Measurements from ENCODE around the gene DNAH11.

The DNAH11 gene

GRCh38 chr7:21538936-21539495, 3.8 kb upstream of the DNAH11 start:
- H3K9me3 ChIP-seq: no peaks in the 10 kb centered on the region
- H3K27me3 ChIP-seq: peaks cover 39% of the 10 kb centered on the region
- TF ChIP-seq CTCF (IDR thresholded peaks at IDR 0.05; ENCODE audit: low read depth, low read length): no peak
- no peak for DNase-seq
- H3K36me3 ChIP-seq: no peaks in the 10 kb centered on the region
- no peak overlapping the region for H3K4me3 ChIP-seq (ENCODE audit: low read depth, low read length)
- H3K4me1 ChIP-seq: no peaks in the 10 kb centered on the region

- H3K36me3 ChIP-seq: no peaks in the 10 kb centered on the region
- H3K4me3 ChIP-seq (ENCODE audit: low read depth, low read length): no peak overlapping the region
- H3K4me1 ChIP-seq: no peaks in the 10 kb centered on the region
- peaks cover 65% of the 10 kb centered on the region for H3K27me3 ChIP-seq
- no peaks in the 10 kb centered on the region for H3K9me3 ChIP-seq
- DNase-seq: no peak
- TF ChIP-seq CTCF (IDR thresholded peaks at IDR 0.05; ENCODE audit: low read depth, low read length): no peak
Measured at GRCh38 chr7:21543528-21544302, 876 bp downstream of the DNAH11 start.

- H3K4me3 ChIP-seq (ENCODE audit: low read depth, low read length): no peak overlapping the region
- H3K4me1 ChIP-seq: no peaks in the 10 kb centered on the region
- DNase-seq: no peak
- H3K9me3 ChIP-seq: no peaks in the 10 kb centered on the region
- no peaks in the 10 kb centered on the region for H3K36me3 ChIP-seq
- H3K27me3 ChIP-seq: peaks cover 65% of the 10 kb centered on the region
- no peak for TF ChIP-seq CTCF (IDR thresholded peaks at IDR 0.05; ENCODE audit: low read depth, low read length)
Measured at GRCh38 chr7:21544303-21544656, 1.4 kb downstream of the DNAH11 start.

- H3K4me3 ChIP-seq (ENCODE audit: low read depth, low read length): no peak overlapping the region
- no peaks in the 10 kb centered on the region for H3K9me3 ChIP-seq
- H3K4me1 ChIP-seq: no peaks in the 10 kb centered on the region
- no peak for DNase-seq
- no peak for TF ChIP-seq CTCF (IDR thresholded peaks at IDR 0.05; ENCODE audit: low read depth, low read length)
- peaks cover 64% of the 10 kb centered on the region for H3K27me3 ChIP-seq
- no peaks in the 10 kb centered on the region for H3K36me3 ChIP-seq
Measured at GRCh38 chr7:21544715-21545114, 1.9 kb downstream of the DNAH11 start.

- Histone ChIP-seq H3K4me3 (ENCODE audit: low read depth, low read length) (no peak overlapping the region), H3K4me1 (no peaks in the 10 kb centered on the region), H3K36me3 (no peaks in the 10 kb centered on the region), H3K27me3 (peaks cover 41% of the 10 kb centered on the region), H3K9me3 (no peaks in the 10 kb centered on the region)
- DNase-seq: no peak
- TF ChIP-seq CTCF (IDR thresholded peaks at IDR 0.05; ENCODE audit: low read depth, low read length): no peak
Measured at GRCh38 chr7:21547501-21547900, 4.7 kb downstream of the DNAH11 start.

- Histone ChIP-seq H3K4me3 (ENCODE audit: low read depth, low read length) (no peak overlapping the region), H3K9me3 (no peaks in the 10 kb centered on the region), H3K27me3 (peaks cover 32% of the 10 kb centered on the region), H3K4me1 (no peaks in the 10 kb centered on the region), H3K36me3 (no peaks in the 10 kb centered on the region)
- TF ChIP-seq CTCF (IDR thresholded peaks at IDR 0.05; ENCODE audit: low read depth, low read length): no peak
- no peak for DNase-seq
Measured at GRCh38 chr7:21548491-21548890, 5.7 kb downstream of the DNAH11 start.

All from BE2C (cell line).